Suppressor macrophage treated with lipopolysaccharide for 4 hours (primary cell): ENCODE measurements around the gene MISP.

Source experiments
- DNase-seq: peaks from one replicate; pipeline ENCODE4 v3.0.0-alpha.2; 2020

Gene MISP

GRCh38 chr19:812049-812746 is 61.3 kb downstream of the MISP start:
- DNase-seq, result no peak

GRCh38 chr19:812747-813218 is 61.9 kb downstream of the MISP start:
- no peak for DNase-seq

GRCh38 chr19:813219-814151 is 62.6 kb downstream of the MISP start:
- no peak for DNase-seq
